ENCODE results near the gene GOLGA6L4. TPM values are rescaled to one million over a fixed set of nuclear protein-coding genes. Genes with fewer than 3 reads are reported as not detected.
"Not testable (repeated sequence)": the region's sequence is repeated elsewhere in the genome, so short reads cannot be mapped to it uniquely, and the experiment has no call there.

GOLGA6L4 gene
- total RNA-seq: 1 to 10 TPM; 2.1 to 2.9 TPM
- polyA plus RNA-seq (ENCODE audit: insufficient read length in 6 of 6): 10 to 100 TPM; 21.5 to 32.3 (median 26.0) TPM
- long read RNA-seq, donor 1, partial matches to known transcripts: 16 of 16 reads
- long read RNA-seq, donor 1, other reads (novel, unspliced or antisense): 0 of 16 reads
- long read RNA-seq, donor 2: 0 reads
- long read RNA-seq, donor 3: 0 reads
- long read RNA-seq, donor 4: 0 reads
- long read RNA-seq, donor 5: 0 reads
- long read RNA-seq, donor 6: 0 reads
- long read RNA-seq, donor 7: 0 reads
- long read RNA-seq, donor 8: 0 reads
- long read RNA-seq, donor 9: 0 reads
- long read RNA-seq, donor 10: 0 reads
- long read RNA-seq, donor 11: 0 reads
- long read RNA-seq, donor 12: 0 reads

DNA sequence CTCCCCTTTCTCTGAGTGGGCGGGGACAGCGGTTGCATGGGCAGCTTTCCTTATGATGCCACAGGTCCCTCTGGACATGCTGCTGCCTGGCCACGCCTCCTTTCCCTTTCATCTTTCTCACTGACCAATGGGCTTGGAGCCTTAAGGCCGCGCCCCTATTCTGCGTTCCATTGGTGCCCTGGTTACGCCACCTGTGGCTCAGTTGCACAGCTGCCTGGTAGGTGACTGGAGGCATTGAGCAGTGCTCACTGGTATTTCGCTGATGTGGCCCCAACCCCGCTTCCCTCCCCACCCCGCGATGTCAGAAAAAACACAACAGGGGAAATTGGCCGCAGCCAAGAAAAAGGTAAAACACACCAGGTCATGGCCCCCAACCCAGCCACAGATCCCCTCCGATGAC, at the start of gene GOLGA6L4:
GOLGA6L4 (plus strand) TSS at position 201 of the 400 bp plus-strand sequence; CDS start at position 263, 62 bp downstream.
- DNase-seq; ATAC-seq; H3K4me3 ChIP-seq; H3K4me1 ChIP-seq; intact Hi-C loops (cut with DNase I); H3K27ac ChIP-seq; H3K9me3 ChIP-seq; H3K36me3 ChIP-seq; H3K27me3 ChIP-seq: not testable (repeated sequence)

- H3K9me3 ChIP-seq; H3K36me3 ChIP-seq; DNase-seq; H3K27me3 ChIP-seq; H3K4me3 ChIP-seq; H3K4me1 ChIP-seq; ATAC-seq; H3K27ac ChIP-seq; intact Hi-C loops (cut with DNase I): not testable (repeated sequence)
Measured at GRCh38 chr15:84192982-84193381, 42.6 kb upstream of the GOLGA6L4 start.

DNA sequence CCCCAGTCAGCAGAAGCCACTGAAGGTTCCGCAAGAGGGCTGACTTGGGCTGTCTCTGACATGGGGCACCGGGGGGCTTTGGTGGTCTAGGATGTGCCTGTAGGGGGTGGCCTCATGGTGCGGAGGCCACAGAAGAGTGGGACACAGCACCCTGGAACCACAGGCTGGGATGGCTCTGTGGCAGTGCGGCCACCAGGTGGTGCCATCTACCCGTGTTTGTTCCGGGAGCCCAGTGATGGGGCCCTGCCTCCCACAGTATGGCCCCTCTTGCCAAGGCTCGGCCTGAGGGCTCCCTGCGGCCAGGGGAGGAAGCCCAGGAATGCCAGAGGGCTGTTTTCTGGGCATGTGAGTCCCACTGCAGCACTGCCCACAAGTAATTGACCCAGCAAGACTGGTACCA, 40.0 kb upstream of the GOLGA6L4 start:
- H3K9me3 ChIP-seq; DNase-seq; H3K27me3 ChIP-seq; intact Hi-C loops (cut with DNase I); H3K36me3 ChIP-seq; H3K27ac ChIP-seq; H3K4me1 ChIP-seq; H3K4me3 ChIP-seq: not testable (repeated sequence)
- ATAC-seq: peak; percentile 94

DNA sequence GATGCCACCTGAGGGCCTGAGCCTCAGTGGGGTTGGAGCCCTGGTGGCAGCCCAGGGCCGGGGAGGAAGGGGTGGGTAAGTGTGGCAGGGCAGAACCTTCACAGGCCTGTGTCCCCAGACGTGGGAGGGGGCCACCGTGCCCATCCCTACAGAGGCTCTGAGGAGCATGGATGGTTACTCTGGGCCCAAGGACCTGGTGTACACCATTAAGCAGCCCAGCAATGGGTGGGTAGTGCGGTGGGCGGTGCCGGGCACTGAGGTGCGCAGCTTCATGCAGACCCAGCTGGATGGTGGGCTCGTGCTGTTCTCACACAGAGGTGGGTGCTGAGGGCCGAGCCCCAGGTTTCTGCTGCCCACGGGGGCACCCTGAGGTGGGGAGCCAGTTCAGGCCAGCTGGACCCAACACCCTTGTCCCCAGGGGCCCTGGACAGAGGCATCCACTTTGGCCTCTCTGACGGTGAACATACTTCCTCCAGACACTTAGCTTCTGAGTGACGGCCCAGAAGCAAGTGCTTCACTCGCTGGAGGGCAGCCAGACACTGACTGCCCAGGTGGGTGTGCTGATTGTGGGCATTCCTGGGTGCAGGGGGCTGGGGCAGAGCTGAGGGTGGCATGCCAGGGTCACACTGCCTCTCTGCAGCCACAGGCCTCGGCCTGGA, 38.9 kb upstream of the GOLGA6L4 start:
- peak; percentile 85 for ATAC-seq
- H3K36me3 ChIP-seq; DNase-seq; H3K9me3 ChIP-seq; H3K4me3 ChIP-seq; H3K27me3 ChIP-seq; H3K4me1 ChIP-seq; H3K27ac ChIP-seq; intact Hi-C loops (cut with DNase I): not testable (repeated sequence)

- H3K4me1 ChIP-seq; intact Hi-C loops (cut with DNase I); H3K27ac ChIP-seq; ATAC-seq; H3K4me3 ChIP-seq; H3K27me3 ChIP-seq; H3K36me3 ChIP-seq; H3K9me3 ChIP-seq: not testable (repeated sequence)
- DNase-seq: peak in 1 of 4 donors; percentile 21
Measured at GRCh38 chr15:84199865-84200264, 35.7 kb upstream of the GOLGA6L4 start.

DNA sequence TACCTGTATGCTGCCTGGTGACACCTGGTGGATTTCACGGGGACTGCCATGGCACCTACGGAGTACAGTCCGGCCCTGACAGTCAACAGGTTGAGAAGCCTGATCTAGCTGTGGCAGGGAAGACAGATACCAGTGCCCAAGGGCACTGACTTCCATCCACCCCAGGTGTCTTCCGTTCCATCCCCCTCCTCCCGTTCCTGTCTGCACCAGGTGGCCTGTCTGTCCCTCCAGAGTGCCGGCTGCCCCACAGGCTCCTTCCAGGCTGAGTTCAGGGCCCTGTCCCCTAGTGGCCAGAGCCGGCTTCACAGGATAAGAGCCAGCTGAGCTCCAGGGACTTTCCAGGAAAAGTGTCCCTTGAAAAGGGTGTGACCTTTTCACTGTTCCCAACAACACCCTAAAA, 10.9 kb downstream of the GOLGA6L4 start:
- TF ChIP-seq CTCF (IDR thresholded peaks at IDR 0.05): peak in 1 of 2 donors; percentile 17
- H3K36me3 ChIP-seq; H3K4me1 ChIP-seq; H3K4me3 ChIP-seq; H3K27me3 ChIP-seq; ATAC-seq; H3K9me3 ChIP-seq; intact Hi-C loops (cut with DNase I); H3K27ac ChIP-seq: not testable (repeated sequence)
- DNase-seq: peak in 1 of 4 donors; percentile 6
